ENCODE data around the gene ZFPL1.
"Not testable (repeated sequence)": the region's sequence is repeated elsewhere in the genome, so short reads cannot be mapped to it uniquely, and the experiment has no call there.

The ZFPL1 gene

GRCh38 chr11:65118891-65119669, 35.1 kb downstream of the ZFPL1 start:
- H3K36me3 ChIP-seq (ENCODE audit: insufficient read depth, low read depth, low read length): peaks cover 45% of the 10 kb centered on the region
- not testable (repeated sequence) for H3K4me1 ChIP-seq (ENCODE audit: insufficient read depth, low read length); H3K9me3 ChIP-seq (ENCODE audit: insufficient read depth, low read depth, low read length); H3K27me3 ChIP-seq (ENCODE audit: insufficient read depth, low read length); H3K4me3 ChIP-seq (ENCODE audit: low read length); H3K27ac ChIP-seq (ENCODE audit: low read length); H3K9ac ChIP-seq (ENCODE audit: low read depth, low read length)

DNA sequence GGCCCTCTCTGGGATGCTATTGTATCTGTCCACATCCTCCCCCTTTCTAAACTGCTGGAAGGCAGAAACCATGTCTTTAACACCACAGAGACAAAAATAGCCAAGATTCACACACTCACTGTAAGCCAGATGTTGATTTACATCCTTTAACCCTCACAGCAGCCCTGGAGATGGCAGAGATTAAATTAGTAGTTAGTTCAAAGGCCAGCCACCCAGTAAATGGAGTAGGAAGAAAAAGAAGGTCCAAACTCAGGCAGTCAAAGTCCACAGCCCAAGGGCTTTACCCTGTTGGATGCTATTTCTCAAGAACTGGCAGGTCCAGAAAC, 35.6 kb downstream of the ZFPL1 start:
- Histone ChIP-seq H3K9ac (ENCODE audit: low read depth, low read length) (no peak overlapping the region), H3K9me3 (ENCODE audit: insufficient read depth, low read depth, low read length) (no peaks in the 10 kb centered on the region), H3K27ac (ENCODE audit: low read length) (no peak overlapping the region), H3K27me3 (ENCODE audit: insufficient read depth, low read length) (no peaks in the 10 kb centered on the region), H3K36me3 (ENCODE audit: insufficient read depth, low read depth, low read length) (peaks cover 51% of the 10 kb centered on the region), H3K4me1 (ENCODE audit: insufficient read depth, low read length) (0 out of 2 replicates have a peak, but pooled peaks cover 3% of the 10 kb centered on the region), H3K4me3 (ENCODE audit: low read length) (no peak overlapping the region)

- Histone ChIP-seq H3K27ac (ENCODE audit: low read length) (no peak overlapping the region), H3K36me3 (ENCODE audit: insufficient read depth, low read depth, low read length) (peaks cover 58% of the 10 kb centered on the region), H3K9me3 (ENCODE audit: insufficient read depth, low read depth, low read length) (no peaks in the 10 kb centered on the region), H3K4me3 (ENCODE audit: low read length) (peak overlapping the region; percentile 88), H3K27me3 (ENCODE audit: insufficient read depth, low read length) (no peaks in the 10 kb centered on the region), H3K9ac (ENCODE audit: low read depth, low read length) (peak overlapping the region; percentile 90; the same call in 1 of the 2 replicates), H3K4me1 (ENCODE audit: insufficient read depth, low read length) (0 out of 2 replicates have a peak, but pooled peaks cover 3% of the 10 kb centered on the region)
Measured at GRCh38 chr11:65120831-65121230, 36.8 kb downstream of the ZFPL1 start.

DNA sequence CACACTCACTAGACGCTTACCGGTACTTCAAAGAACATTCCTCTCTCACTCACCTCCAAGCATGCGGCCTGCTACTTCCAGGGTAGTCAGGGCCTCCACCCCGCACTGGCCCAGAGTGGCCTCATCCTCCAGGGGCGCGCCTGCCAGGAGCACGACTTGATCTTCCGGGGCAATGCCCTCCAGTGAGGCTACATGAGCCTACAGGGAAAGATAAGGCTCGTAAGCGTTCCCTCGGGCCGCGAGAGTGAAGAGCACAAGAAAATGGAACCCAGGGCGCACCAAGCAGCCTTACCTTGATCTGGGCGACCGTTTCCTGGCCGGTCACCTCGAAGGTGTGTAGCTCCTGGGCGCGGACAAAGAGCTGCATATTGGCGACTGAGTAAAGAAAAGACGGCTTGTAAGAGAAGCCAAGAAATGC, 37.4 kb downstream of the ZFPL1 start:
- H3K4me3 ChIP-seq (ENCODE audit: low read length): peak overlapping the region; percentile 88
- H3K4me1 ChIP-seq (ENCODE audit: insufficient read depth, low read length): 0 out of 2 replicates have a peak, but pooled peaks cover 3% of the 10 kb centered on the region
- H3K36me3 ChIP-seq (ENCODE audit: insufficient read depth, low read depth, low read length): peaks cover 60% of the 10 kb centered on the region
- no peaks in the 10 kb centered on the region for H3K9me3 ChIP-seq (ENCODE audit: insufficient read depth, low read depth, low read length)
- H3K27me3 ChIP-seq (ENCODE audit: insufficient read depth, low read length): no peaks in the 10 kb centered on the region
- H3K9ac ChIP-seq (ENCODE audit: low read depth, low read length): peak overlapping the region; percentile 90
- H3K27ac ChIP-seq (ENCODE audit: low read length): peak overlapping the region; percentile 59

- Histone ChIP-seq H3K4me3 (ENCODE audit: low read length) (peak within 1 kb of the TSS; percentile 88), H3K9me3 (ENCODE audit: insufficient read depth, low read depth, low read length) (no peaks in the 10 kb centered on the region), H3K36me3 (ENCODE audit: insufficient read depth, low read depth, low read length) (peaks cover 66% of the 10 kb centered on the region), H3K27me3 (ENCODE audit: insufficient read depth, low read length) (no peaks in the 10 kb centered on the region), H3K4me1 (ENCODE audit: insufficient read depth, low read length) (0 out of 2 replicates have a peak, but pooled peaks cover 3% of the 10 kb centered on the region), H3K9ac (ENCODE audit: low read depth, low read length) (peak within 1 kb of the TSS; percentile 90), H3K27ac (ENCODE audit: low read length) (peak within 1 kb of the TSS; percentile 90)
Measured at GRCh38 chr11:65121865-65122696, 38.1 kb downstream of the ZFPL1 start, which contains the start of the genes FAU and MRPL49. Gene FAU (minus strand): TSS chr11:65122134. CDS start chr11:65121813, 321 bp downstream. Gene MRPL49 (plus strand): TSS chr11:65122321. CDS start chr11:65122347, 26 bp downstream.

DNA sequence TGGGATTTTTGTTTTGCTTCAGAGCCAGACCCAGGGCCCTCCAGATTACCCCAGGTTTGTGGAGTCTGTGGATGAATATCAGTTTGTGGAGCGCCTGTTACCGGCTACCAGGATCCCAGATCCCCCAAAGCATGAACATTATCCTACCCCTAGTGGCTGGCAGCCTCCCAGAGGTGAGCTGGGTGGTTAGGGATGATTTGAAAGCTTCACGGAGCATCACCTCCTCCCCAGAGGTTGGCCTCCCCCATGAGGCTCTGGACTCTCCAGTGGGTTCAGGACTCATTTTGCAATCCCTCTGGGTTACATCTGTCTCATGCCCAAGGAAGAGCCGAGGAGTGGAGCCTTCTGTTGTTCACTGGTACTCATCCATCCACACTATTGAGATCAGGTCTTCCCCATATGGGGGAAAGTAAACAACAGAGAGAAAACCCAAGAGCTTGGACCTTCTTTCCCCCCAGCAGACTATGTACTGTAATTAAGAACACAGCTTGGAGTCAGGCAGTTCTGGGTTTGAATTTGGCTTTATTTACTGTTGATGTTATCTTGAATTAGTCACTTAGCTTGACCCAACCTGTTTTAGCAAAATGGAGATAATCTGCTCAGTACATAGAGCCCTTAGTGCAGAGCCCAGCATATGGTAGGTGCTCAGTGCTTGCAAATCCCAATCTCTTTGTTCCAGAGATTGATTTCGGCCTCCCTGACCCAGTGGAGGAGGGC, 40.6 kb downstream of the ZFPL1 start:
- H3K27ac ChIP-seq (ENCODE audit: low read length): no peak overlapping the region
- H3K4me3 ChIP-seq (ENCODE audit: low read length): no peak overlapping the region
- peaks cover 77% of the 10 kb centered on the region for H3K36me3 ChIP-seq (ENCODE audit: insufficient read depth, low read depth, low read length)
- no peak overlapping the region for H3K9ac ChIP-seq (ENCODE audit: low read depth, low read length)
- H3K9me3 ChIP-seq (ENCODE audit: insufficient read depth, low read depth, low read length): no peaks in the 10 kb centered on the region
- 0 out of 2 replicates have a peak, but pooled peaks cover 3% of the 10 kb centered on the region for H3K4me1 ChIP-seq (ENCODE audit: insufficient read depth, low read length)
- H3K27me3 ChIP-seq (ENCODE audit: insufficient read depth, low read length): no peaks in the 10 kb centered on the region

- H3K36me3 ChIP-seq (ENCODE audit: insufficient read depth, low read depth, low read length): peaks cover 77% of the 10 kb centered on the region
- no peak overlapping the region for H3K27ac ChIP-seq (ENCODE audit: low read length)
- no peak overlapping the region for H3K9ac ChIP-seq (ENCODE audit: low read depth, low read length)
- no peak overlapping the region for H3K4me3 ChIP-seq (ENCODE audit: low read length)
- 0 out of 2 replicates have a peak, but pooled peaks cover 3% of the 10 kb centered on the region for H3K4me1 ChIP-seq (ENCODE audit: insufficient read depth, low read length)
- H3K27me3 ChIP-seq (ENCODE audit: insufficient read depth, low read length): no peaks in the 10 kb centered on the region
- H3K9me3 ChIP-seq (ENCODE audit: insufficient read depth, low read depth, low read length): no peaks in the 10 kb centered on the region
Measured at GRCh38 chr11:65125197-65126056, 41.4 kb downstream of the ZFPL1 start.

DNA sequence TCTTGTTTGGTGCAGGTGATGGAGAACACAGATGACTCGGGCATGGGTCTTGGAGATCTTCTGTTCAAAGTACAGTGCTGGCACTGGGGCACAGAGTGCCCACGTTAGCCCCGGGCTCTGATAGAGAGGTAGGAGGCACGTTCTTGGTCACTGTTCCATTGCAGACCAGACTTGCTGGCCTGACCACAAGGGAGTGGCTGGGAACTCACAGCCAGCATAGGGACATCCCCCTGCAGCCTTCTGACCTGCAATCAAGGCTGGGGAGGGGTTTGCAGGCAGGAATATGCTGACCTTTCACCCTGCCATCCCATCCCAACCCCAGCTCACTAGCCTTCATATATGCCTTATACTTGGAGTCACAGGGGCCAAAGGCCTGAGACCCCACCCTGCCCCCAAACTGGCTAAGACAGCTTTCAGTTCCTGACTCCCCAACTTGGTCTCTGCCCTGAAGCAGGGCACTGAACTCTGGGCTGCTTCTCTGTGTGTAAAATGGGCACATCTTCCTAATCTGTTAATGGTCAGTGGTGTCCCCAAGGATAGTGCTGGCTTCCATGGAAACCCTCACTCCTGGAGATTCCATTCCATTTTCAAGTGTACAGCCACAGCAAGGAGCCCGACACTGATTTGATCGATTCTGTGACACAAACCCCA, 42.7 kb downstream of the ZFPL1 start:
- Histone ChIP-seq H3K9me3 (ENCODE audit: insufficient read depth, low read depth, low read length) (no peaks in the 10 kb centered on the region), H3K4me3 (ENCODE audit: low read length) (no peak overlapping the region), H3K36me3 (ENCODE audit: insufficient read depth, low read depth, low read length) (peaks cover 79% of the 10 kb centered on the region), H3K27ac (ENCODE audit: low read length) (no peak overlapping the region), H3K4me1 (ENCODE audit: insufficient read depth, low read length) (no peaks in the 10 kb centered on the region), H3K27me3 (ENCODE audit: insufficient read depth, low read length) (no peaks in the 10 kb centered on the region), H3K9ac (ENCODE audit: low read depth, low read length) (no peak overlapping the region)

DNA sequence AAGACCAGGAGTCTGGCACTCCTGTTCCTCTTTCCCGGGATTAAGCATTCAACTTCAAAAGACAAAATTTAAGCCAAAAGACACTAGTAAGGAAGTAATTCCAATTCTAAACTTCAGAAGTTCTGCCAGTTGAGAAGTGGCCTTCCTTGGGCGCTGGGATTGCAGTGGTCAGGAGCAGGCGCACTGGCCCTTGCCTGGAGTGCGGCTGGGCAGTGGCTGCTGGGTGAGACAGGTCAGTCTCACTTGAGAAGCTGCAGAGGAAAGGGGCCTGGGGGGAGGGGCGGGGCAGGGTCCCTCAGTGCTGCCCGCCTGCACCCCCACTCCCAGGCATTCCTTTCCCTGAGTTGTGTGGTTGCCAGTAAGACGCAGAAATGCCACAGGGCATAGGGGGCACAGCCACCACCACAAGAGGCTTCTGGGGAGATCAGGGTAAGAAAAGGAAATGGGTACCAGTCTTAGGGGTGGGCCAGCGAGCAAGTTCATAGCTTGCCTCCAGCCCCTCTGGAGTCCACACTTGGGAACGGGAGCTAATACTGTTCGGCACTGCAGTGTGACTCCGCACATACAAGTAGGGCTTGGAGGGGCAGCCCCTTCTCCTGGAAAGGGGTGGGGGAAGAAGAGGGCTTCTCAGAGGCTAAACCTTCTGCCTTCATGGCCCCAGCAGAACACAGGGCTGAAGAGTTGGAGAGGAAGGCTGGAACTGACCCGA, 43.6 kb downstream of the ZFPL1 start:
- Histone ChIP-seq H3K9me3 (ENCODE audit: insufficient read depth, low read depth, low read length) (no peaks in the 10 kb centered on the region), H3K27me3 (ENCODE audit: insufficient read depth, low read length) (no peaks in the 10 kb centered on the region), H3K9ac (ENCODE audit: low read depth, low read length) (no peak overlapping the region), H3K27ac (ENCODE audit: low read length) (no peak overlapping the region), H3K4me1 (ENCODE audit: insufficient read depth, low read length) (no peaks in the 10 kb centered on the region), H3K4me3 (ENCODE audit: low read length) (no peak overlapping the region), H3K36me3 (ENCODE audit: insufficient read depth, low read depth, low read length) (peaks cover 86% of the 10 kb centered on the region)

All from iPS-20b (cell line).